ENCODE results near the gene UVRAG.
A peak's percentile ranks its signal among the peaks of the same experiment; 100 is the strongest.

Gene UVRAG

GRCh38 chr11:76172583-76172982 is 357.6 kb downstream of the UVRAG start:
- no peak for DNase-seq (ENCODE audit: low spot score)

GRCh38 chr11:76173663-76174062 is 358.7 kb downstream of the UVRAG start:
- DNase-seq (ENCODE audit: low spot score): no peak

GRCh38 chr11:76174330-76174729 is 359.3 kb downstream of the UVRAG start:
- DNase-seq (ENCODE audit: low spot score): no peak

GRCh38 chr11:76175783-76176182 is 360.8 kb downstream of the UVRAG start:
- DNase-seq (ENCODE audit: low spot score): no peak

- no peak for DNase-seq (ENCODE audit: low spot score)
Observed at GRCh38 chr11:76176463-76176862, 361.5 kb downstream of the UVRAG start.

- no peak for DNase-seq (ENCODE audit: low spot score)
Observed at GRCh38 chr11:76177250-76177686, 362.3 kb downstream of the UVRAG start.

GRCh38 chr11:76179147-76179546 is 364.1 kb downstream of the UVRAG start:
- DNase-seq (ENCODE audit: low spot score): no peak

- DNase-seq (ENCODE audit: low spot score): no peak
Observed at GRCh38 chr11:76181371-76181770, 366.4 kb downstream of the UVRAG start.

- DNase-seq (ENCODE audit: low spot score): no peak
Observed at GRCh38 chr11:76184551-76184993, 369.6 kb downstream of the UVRAG start.

GRCh38 chr11:76185511-76185910 is 370.5 kb downstream of the UVRAG start:
- DNase-seq (ENCODE audit: low spot score): no peak

- peak; percentile 56 for DNase-seq (ENCODE audit: low spot score)
Observed at GRCh38 chr11:76185931-76186401, 371.0 kb downstream of the UVRAG start.

- DNase-seq (ENCODE audit: low spot score): no peak
Observed at GRCh38 chr11:76186776-76187279, 371.8 kb downstream of the UVRAG start.

GRCh38 chr11:76188873-76189272 is 373.9 kb downstream of the UVRAG start:
- no peak for DNase-seq (ENCODE audit: low spot score)

- DNase-seq (ENCODE audit: low spot score): no peak
Observed at GRCh38 chr11:76189682-76190081, 374.7 kb downstream of the UVRAG start.

GRCh38 chr11:76190376-76190775 is 375.4 kb downstream of the UVRAG start:
- peak; percentile 55 for DNase-seq (ENCODE audit: low spot score)

Data from AG08396 (cell line).